Measurements from ENCODE around the gene HAPLN1.
"Not testable (repeated sequence)": the region's sequence is repeated elsewhere in the genome, so short reads cannot be mapped to it uniquely, and the experiment has no call there.

Gene HAPLN1

GRCh38 chr5:83750749-83751148, 30.1 kb upstream of the HAPLN1 start:
- TF ChIP-seq CTCF (IDR thresholded peaks at IDR 0.05; ENCODE audit: insufficient read depth, low read depth, low read length, missing control alignments), result no peak
- DNase-seq (ENCODE audit: low read depth), result no peak
- H3K4me3 ChIP-seq (ENCODE audit: low read depth, low read length), result no peak overlapping the region

- DNase-seq (ENCODE audit: low read depth), result no peak
- no peak for TF ChIP-seq CTCF (IDR thresholded peaks at IDR 0.05; ENCODE audit: insufficient read depth, low read depth, low read length, missing control alignments)
Measured at GRCh38 chr5:83745816-83746215, 25.2 kb upstream of the HAPLN1 start.

GRCh38 chr5:83744821-83745220, 24.2 kb upstream of the HAPLN1 start:
- H3K4me3 ChIP-seq (ENCODE audit: low read depth, low read length), result no peak overlapping the region
- DNase-seq (ENCODE audit: low read depth), result no peak
- no peak for TF ChIP-seq CTCF (IDR thresholded peaks at IDR 0.05; ENCODE audit: insufficient read depth, low read depth, low read length, missing control alignments)

More at GRCh38 chr5:83745816-83746215, 25.2 kb upstream of the HAPLN1 start:
- H3K4me3 ChIP-seq (ENCODE audit: low read depth, low read length), result no peak overlapping the region

- TF ChIP-seq CTCF (IDR thresholded peaks at IDR 0.05; ENCODE audit: insufficient read depth, low read depth, low read length, missing control alignments), result no peak
- H3K4me3 ChIP-seq (ENCODE audit: low read depth, low read length), result no peak overlapping the region
- DNase-seq (ENCODE audit: low read depth), result no peak
Measured at GRCh38 chr5:83742089-83742488, 21.4 kb upstream of the HAPLN1 start.

GRCh38 chr5:83741571-83741970, 20.9 kb upstream of the HAPLN1 start:
- no peak for TF ChIP-seq CTCF (IDR thresholded peaks at IDR 0.05; ENCODE audit: insufficient read depth, low read depth, low read length, missing control alignments)
- DNase-seq (ENCODE audit: low read depth), result no peak
- no peak overlapping the region for H3K4me3 ChIP-seq (ENCODE audit: low read depth, low read length)

GRCh38 chr5:83740741-83741140, 20.1 kb upstream of the HAPLN1 start:
- peak; percentile 43 for DNase-seq (ENCODE audit: low read depth)
- no peak overlapping the region for H3K4me3 ChIP-seq (ENCODE audit: low read depth, low read length)
- no peak for TF ChIP-seq CTCF (IDR thresholded peaks at IDR 0.05; ENCODE audit: insufficient read depth, low read depth, low read length, missing control alignments)

GRCh38 chr5:83736169-83736568, 15.5 kb upstream of the HAPLN1 start:
- not testable (repeated sequence) for H3K4me3 ChIP-seq (ENCODE audit: low read depth, low read length); DNase-seq (ENCODE audit: low read depth)

GRCh38 chr5:83735058-83735457, 14.4 kb upstream of the HAPLN1 start:
- not testable (repeated sequence) for DNase-seq (ENCODE audit: low read depth); H3K4me3 ChIP-seq (ENCODE audit: low read depth, low read length)
